ENCODE measurements around the gene LPCAT2.

Gene LPCAT2

GRCh38 chr16:55508941-55509931 lies at the start of gene LPCAT2:
Gene LPCAT2 (plus strand): TSS chr16:55509072. CDS start chr16:55509182, 110 bp downstream.
- no peak for DNase-seq (ENCODE audit: low spot score)

- no peak for DNase-seq (ENCODE audit: low spot score)
Measured at GRCh38 chr16:55462241-55462640, 46.6 kb upstream of the LPCAT2 start.

GRCh38 chr16:55464375-55464774 lies 44.5 kb upstream of the LPCAT2 start:
- no peak for DNase-seq (ENCODE audit: low spot score)

- peak; percentile 84 for DNase-seq (ENCODE audit: low spot score)
Measured at GRCh38 chr16:55465077-55465896, 43.6 kb upstream of the LPCAT2 start.

- DNase-seq (ENCODE audit: low spot score): no peak
Measured at GRCh38 chr16:55466209-55466608, 42.7 kb upstream of the LPCAT2 start.

GRCh38 chr16:55467898-55468297 lies 41.0 kb upstream of the LPCAT2 start:
- DNase-seq (ENCODE audit: low spot score): no peak

GRCh38 chr16:55468352-55468990 lies 40.4 kb upstream of the LPCAT2 start:
- DNase-seq (ENCODE audit: low spot score): no peak

- DNase-seq (ENCODE audit: low spot score): no peak
Measured at GRCh38 chr16:55469821-55470532, 38.9 kb upstream of the LPCAT2 start.

- DNase-seq (ENCODE audit: low spot score): no peak
Measured at GRCh38 chr16:55470533-55471371, 38.1 kb upstream of the LPCAT2 start.

- DNase-seq (ENCODE audit: low spot score): no peak
Measured at GRCh38 chr16:55471448-55472097, 37.3 kb upstream of the LPCAT2 start.

- DNase-seq (ENCODE audit: low spot score): no peak
Measured at GRCh38 chr16:55473587-55473986, 35.3 kb upstream of the LPCAT2 start.

GRCh38 chr16:55474821-55475220 lies 34.1 kb upstream of the LPCAT2 start:
- no peak for DNase-seq (ENCODE audit: low spot score)

- no peak for DNase-seq (ENCODE audit: low spot score)
Measured at GRCh38 chr16:55475919-55476318, 33.0 kb upstream of the LPCAT2 start.

GRCh38 chr16:55476625-55477533 lies 32.0 kb upstream of the LPCAT2 start:
- no peak for DNase-seq (ENCODE audit: low spot score)

- DNase-seq (ENCODE audit: low spot score): no peak
Measured at GRCh38 chr16:55477736-55478135, 31.1 kb upstream of the LPCAT2 start.

- DNase-seq (ENCODE audit: low spot score): no peak
Measured at GRCh38 chr16:55478827-55479429, 29.9 kb upstream of the LPCAT2 start, which contains the start of gene MMP2. Gene MMP2 (plus strand): TSS chr16:55479198. CDS start chr16:55479480, 282 bp downstream.

- DNase-seq (ENCODE audit: low spot score): no peak
Measured at GRCh38 chr16:55479430-55480140, 29.3 kb upstream of the LPCAT2 start.

- DNase-seq (ENCODE audit: low spot score): no peak
Measured at GRCh38 chr16:55480228-55480655, 28.6 kb upstream of the LPCAT2 start.

All from D341Med (cell line).